Keratinocyte (primary cell): ENCODE data around the gene LRBA. TPM values are rescaled to one million over a fixed set of nuclear protein-coding genes. Genes with fewer than 3 reads are reported as not detected.

Source experiments
- DNase-seq: peaks from one replicate; pipeline ENCODE4 v3.0.0-alpha.2; 2011; ENCODE audit warnings: low read depth, missing footprints, low spot score
- FAIRE-seq: peaks from 2 replicates; lab custom pipeline; 2011; peaks lifted over from hg19 to GRCh38; lab: Jason Lieb, UNC
- H2AFZ ChIP-seq: 2 replicates; pipeline ENCODE4 v1.6.0; 2012; ENCODE audit warnings: low read length, control low read depth, inconsistent platforms; ENCODE audit not compliant: control insufficient read depth
- H3K27ac ChIP-seq: 2 replicates; pipeline ENCODE4 v1.5.1; 2011; ENCODE audit warnings: low read length; ENCODE audit not compliant: control insufficient read depth, insufficient read depth
- H3K27me3 ChIP-seq: 3 replicates; pipeline ENCODE4 v1.6.0; 2011; ENCODE audit warnings: low read length; ENCODE audit not compliant: control insufficient read depth, insufficient read depth; ENCODE audit errors: extremely low read depth
- H3K36me3 ChIP-seq, 2 experiments: 2 replicates in 1 of 2; 3 replicates in 1 of 2; pipeline ENCODE4 v1.5.1; 2011; ENCODE audit warnings: low read length in 2 of 2, mild to moderate bottlenecking in 1 of 2; ENCODE audit not compliant: control insufficient read depth in 2 of 2, insufficient read depth in 2 of 2; ENCODE audit errors: extremely low read depth in 1 of 2
- H3K4me1 ChIP-seq: 3 replicates; pipeline ENCODE4 v1.5.1; 2011; ENCODE audit warnings: low read length; ENCODE audit not compliant: control insufficient read depth, insufficient read depth; ENCODE audit errors: extremely low read depth
- H3K4me2 ChIP-seq: 3 replicates; pipeline ENCODE4 v1.6.0; 2011; ENCODE audit warnings: low read depth, low read length; ENCODE audit not compliant: control insufficient read depth, insufficient read depth; ENCODE audit errors: extremely low read depth
- H3K4me3 ChIP-seq, 3 experiments: fragments of 200-600 bp in 1 of 3; sonication (generic) in 1 of 3; 2 replicates in 2 of 3; 3 replicates in 1 of 3; pipeline ENCODE4 v1.5.1; 2011 to 2016; ENCODE audit warnings: low read length in 3 of 3, mild to moderate bottlenecking in 3 of 3, control low read depth in 2 of 3, inconsistent platforms in 1 of 3, low read depth in 1 of 3, mixed read lengths in 1 of 3, mixed run types in 1 of 3, moderate library complexity in 1 of 3; ENCODE audit not compliant: control insufficient read depth in 2 of 3, insufficient read depth in 2 of 3; ENCODE audit errors: extremely low read depth in 1 of 3
- H3K79me2 ChIP-seq: 2 replicates; pipeline ENCODE4 v1.6.0; 2012; ENCODE audit warnings: low read length; ENCODE audit not compliant: control insufficient read depth, insufficient read depth
- H3K9ac ChIP-seq: 3 replicates; pipeline ENCODE4 v1.6.0; 2011; ENCODE audit warnings: low read length; ENCODE audit not compliant: control insufficient read depth, insufficient read depth; ENCODE audit errors: extremely low read depth
- H3K9me1 ChIP-seq: 3 replicates; pipeline ENCODE4 v1.6.0; 2011; ENCODE audit warnings: low read length; ENCODE audit not compliant: control insufficient read depth, insufficient read depth; ENCODE audit errors: extremely low read depth
- H3K9me3 ChIP-seq: 2 replicates; pipeline ENCODE4 v1.5.1; 2012; ENCODE audit warnings: low read depth, low read length; ENCODE audit not compliant: control insufficient read depth
- H4K20me1 ChIP-seq: 3 replicates; pipeline ENCODE4 v1.6.0; 2011; ENCODE audit warnings: low read length; ENCODE audit not compliant: control insufficient read depth, insufficient read depth; ENCODE audit errors: extremely low read depth
- CTCF ChIP-seq, 3 experiments: IDR thresholded peaks in 1 of 3; conservative IDR thresholded peaks in 1 of 3; optimal IDR thresholded peaks in 1 of 3; 2 replicates in 2 of 3; 3 replicates in 1 of 3; pipeline versions ENCODE3 to v1.5.1; 2011; ENCODE audit warnings: low read length in 3 of 3, mild to moderate bottlenecking in 3 of 3, moderate library complexity in 2 of 3, control low read depth in 1 of 3, inconsistent platforms in 1 of 3; ENCODE audit not compliant: insufficient read depth in 2 of 3; ENCODE audit errors: extremely low read depth in 1 of 3
- EZH2 ChIP-seq: IDR thresholded peaks from one replicate; pipeline ENCODE4 v1.6.1; 2012; ENCODE audit warnings: inconsistent platforms, mild to moderate bottlenecking, low read length, moderate library complexity
- dilution Hi-C: fragments of 300-500 bp; cut with MboI; formaldehyde crosslinking; loops from one replicate; pipeline ENCODE4 v1.7.0; 2020; ENCODE audit warnings: low sequenced_read_pairs; ENCODE audit not compliant: extremely low pct_ligation_motif_present
- polyA plus RNA-seq, 5 experiments: library from polyadenylated mRNA; depleted of rRNA in 3 of 5; stranded (reverse) in 3 of 5; stranded (forward) in 1 of 5; unstranded in 1 of 5; fragments of >200 nt; gene quantifications; 1 replicate in 1 of 5; 2 replicates in 3 of 5; 3 replicates in 1 of 5; pipeline versions ENCODE4 v1.2.1 to v1.2.3, GENCODE V29; 2011 to 2012; ENCODE audit warnings: missing spikeins in 2 of 5, low read depth in 1 of 5, low replicate concordance in 1 of 5

Gene LRBA
- polyA plus RNA-seq, 1 donor (not counting 4 experiments of a cell fraction or from before 2014, with no cell fraction given): 35.6 TPM

DNA sequence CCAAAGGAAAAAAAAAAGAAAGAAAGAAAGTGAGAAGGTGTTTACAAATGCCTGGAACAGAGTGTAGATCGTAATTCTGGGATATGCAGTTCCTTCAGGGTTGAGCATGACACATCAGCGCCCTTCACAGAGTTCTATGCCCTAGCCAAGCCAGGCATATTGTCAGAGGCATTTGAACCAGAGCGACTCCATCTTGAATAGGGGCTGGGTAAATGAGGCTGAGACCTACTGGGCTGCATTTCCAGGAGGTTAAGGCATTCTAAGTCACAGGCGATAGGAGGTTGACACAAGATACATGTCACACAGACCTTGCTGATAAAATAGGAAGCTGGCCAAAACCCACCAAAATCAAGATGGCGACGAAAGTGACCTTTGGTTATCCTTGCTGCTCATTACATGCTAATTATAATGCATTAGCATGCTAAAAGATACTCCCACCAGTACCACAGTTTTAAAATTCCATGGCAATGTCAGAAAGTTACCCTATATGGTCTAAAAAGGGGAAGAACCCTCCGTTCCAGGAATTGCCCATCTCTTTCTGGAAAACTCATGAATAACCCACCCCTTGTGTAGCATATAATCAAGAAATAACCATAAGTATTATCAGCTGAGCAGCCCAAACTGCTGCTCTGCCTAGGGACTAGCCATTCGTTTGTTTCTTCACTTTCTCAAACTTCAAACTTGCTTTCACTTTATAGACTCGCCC is 23.5 kb upstream of the LRBA start:
- Histone ChIP-seq H3K9me3 (no peaks in the 10 kb centered on the region), H3K9me1 (no peaks in the 10 kb centered on the region), H3K4me3 (no peak overlapping the region), H3K4me1 (peaks cover 4% of the 10 kb centered on the region), H3K36me3 (no peaks in the 10 kb centered on the region), H3K27ac (no peak overlapping the region), H3K27me3 (no peaks in the 10 kb centered on the region), H3K79me2 (no peaks in the 10 kb centered on the region), H3K4me2 (no peak overlapping the region), H3K9ac (no peak overlapping the region), H4K20me1 (no peaks in the 10 kb centered on the region), H2AFZ (no peak overlapping the region)
- TF ChIP-seq CTCF (optimal IDR thresholded peaks at IDR 0.05 in 1 of 3, IDR thresholded peaks at IDR 0.05 in 1 of 3, conservative IDR thresholded peaks at IDR 0.05 in 1 of 3; ENCODE audit: extremely low read depth in 1 of 3, insufficient read depth in 2 of 3, low read length in 3 of 3) (no peak), EZH2 (no peak)
- FAIRE-seq (no peak), DNase-seq (no peak)
- dilution Hi-C loops: no loop called here

GRCh38 chr4:151035911-151036310 is 20.8 kb upstream of the LRBA start:
- H3K36me3 ChIP-seq: no peaks in the 10 kb centered on the region
- H3K4me3 ChIP-seq: no peak overlapping the region
- H2AFZ ChIP-seq: no peak overlapping the region
- no peaks in the 10 kb centered on the region for H4K20me1 ChIP-seq
- peaks cover 6% of the 10 kb centered on the region for H3K4me1 ChIP-seq
- H3K27ac ChIP-seq: no peak overlapping the region
- H3K9me1 ChIP-seq: no peaks in the 10 kb centered on the region
- H3K4me2 ChIP-seq: no peak overlapping the region
- no peak for DNase-seq
- no peak overlapping the region for H3K9ac ChIP-seq
- dilution Hi-C loops: no loop called here
- no peaks in the 10 kb centered on the region for H3K27me3 ChIP-seq
- no peak for FAIRE-seq
- no peak for TF ChIP-seq CTCF (optimal IDR thresholded peaks at IDR 0.05 in 1 of 3, IDR thresholded peaks at IDR 0.05 in 1 of 3, conservative IDR thresholded peaks at IDR 0.05 in 1 of 3; ENCODE audit: extremely low read depth in 1 of 3, insufficient read depth in 2 of 3, low read length in 3 of 3)
- TF ChIP-seq EZH2: no peak
- no peaks in the 10 kb centered on the region for H3K9me3 ChIP-seq
- no peaks in the 10 kb centered on the region for H3K79me2 ChIP-seq
